PC-3 (cell line): ENCODE data around the gene TRAPPC10. TPM values are rescaled to one million over a fixed set of nuclear protein-coding genes. Genes with fewer than 3 reads are reported as not detected.

Experiments used
- ATAC-seq: fragments of 200-7000 bp; cut with Tn5 transposase; 2 replicates; pipeline ENCODE4 v1.9.1; 2020; ENCODE audit warnings: mild to moderate bottlenecking, moderate library complexity
- BruUV-seq: library from RNA; stranded (reverse); fragments of 400-500 nt; replicated peaks from 2 replicates; lab custom pipeline; 2021; lab: Mats Ljungman, UMichigan
- CTCF ChIA-PET: fragments of 300-600 bp; sonication (Branson Sonifier 250); formaldehyde crosslinking; loops from one replicate; lab custom pipeline; 2022; ENCODE audit warnings: antibody characterized with exemption; lab: Charles Lee
- POLR2A ChIA-PET: fragments of 300-600 bp; sonication (Branson Sonifier 250); formaldehyde crosslinking; loops from one replicate; lab custom pipeline; 2022; ENCODE audit warnings: antibody characterized with exemption; ENCODE audit not compliant: unreplicated experiment; lab: Charles Lee
- DNase-seq: peaks from one replicate; pipeline ENCODE4 v3.0.0-alpha.2; 2015
- H2AFZ ChIP-seq: fragments of 300-600 bp; sonication (generic); 2 replicates; pipeline ENCODE4 v1.6.0; 2016; ENCODE audit warnings: antibody characterized with exemption, low read length
- H3F3A ChIP-seq: fragments of 300-600 bp; sonication (generic); one replicate; pipeline ENCODE4 v1.6.0; 2017; ENCODE audit warnings: antibody characterized with exemption, low read length, control low read depth, mild to moderate bottlenecking; ENCODE audit not compliant: unreplicated experiment
- H3K27ac ChIP-seq: fragments of 300-600 bp; sonication (generic); 2 replicates; pipeline ENCODE4 v1.5.1; 2016; ENCODE audit warnings: mild to moderate bottlenecking, low read length
- H3K27me3 ChIP-seq: fragments of 300-600 bp; sonication (generic); 2 replicates; pipeline ENCODE4 v1.6.1; 2016; ENCODE audit warnings: low read length, mixed read lengths
- H3K36me3 ChIP-seq: fragments of 300-600 bp; sonication (generic); 2 replicates; pipeline ENCODE4 v1.6.1; 2016; ENCODE audit warnings: low read depth, mixed run types, low read length, mixed read lengths
- H3K4me1 ChIP-seq: fragments of 300-600 bp; sonication (generic); 2 replicates; pipeline ENCODE4 v1.5.1; 2016; ENCODE audit warnings: low read length; ENCODE audit not compliant: insufficient read depth
- H3K4me2 ChIP-seq: fragments of 300-600 bp; sonication (generic); 2 replicates; pipeline ENCODE4 v1.6.0; 2016; ENCODE audit warnings: low read length
- H3K4me3 ChIP-seq: fragments of 300-600 bp; sonication (generic); 2 replicates; pipeline ENCODE4 v1.5.1; 2016; ENCODE audit warnings: mild to moderate bottlenecking, low read length, mixed read lengths
- H3K79me2 ChIP-seq: fragments of 300-600 bp; sonication (generic); 2 replicates; pipeline ENCODE4 v1.6.1; 2017; ENCODE audit warnings: low read length, mixed read lengths
- H3K9ac ChIP-seq: fragments of 300-600 bp; sonication (generic); 2 replicates; pipeline ENCODE4 v1.6.0; 2016; ENCODE audit warnings: mild to moderate bottlenecking, low read length
- H3K9me2 ChIP-seq: fragments of 300-600 bp; sonication (generic); replicated peaks from 2 replicates; pipeline ENCODE4 v1.6.1; 2016; ENCODE audit warnings: mixed run types, low read length, mixed read lengths
- H3K9me3 ChIP-seq: fragments of 300-600 bp; sonication (generic); 2 replicates; pipeline ENCODE4 v1.6.1; 2016; ENCODE audit warnings: low read length, mixed read lengths
- H4K20me1 ChIP-seq: fragments of 300-600 bp; sonication (generic); 2 replicates; pipeline ENCODE4 v1.6.1; 2016; ENCODE audit warnings: low read length, mixed read lengths
- CTCF ChIP-seq: fragments of 300-600 bp; sonication (generic); conservative IDR thresholded peaks from 2 replicates; pipeline ENCODE4 v1.5.1; 2017; ENCODE audit warnings: antibody characterized with exemption, low read depth, mild to moderate bottlenecking, low read length
- EZH2 ChIP-seq: fragments of 300-600 bp; sonication (generic); IDR thresholded peaks from one replicate; pipeline ENCODE4 v1.6.1; 2017; ENCODE audit warnings: antibody characterized with exemption, mild to moderate bottlenecking, low read length; ENCODE audit not compliant: unreplicated experiment
- EZH2phosphoT487 ChIP-seq: fragments of 300-600 bp; sonication (generic); IDR thresholded peaks from 2 replicates; pipeline ENCODE4 v1.6.1; 2018; ENCODE audit warnings: mild to moderate bottlenecking, antibody characterized with exemption, low read length, borderline replicate concordance
- intact Hi-C: fragments of 100-400 bp; cut with micrococcal nuclease; formaldehyde crosslinking; loops from 2 replicates; pipeline ENCODE4 v1.9.0; 2023
- total RNA-seq: library from RNA; depleted of rRNA; stranded (reverse); fragments of >200 nt; gene quantifications from 2 replicates; pipeline ENCODE4 v1.2.3, GENCODE V29; 2014

Gene TRAPPC10
- total RNA-seq, 1 experiment from 2014 or later, result 31.4 TPM

GRCh38 chr21:44088401-44088780 lies 76.3 kb downstream of the TRAPPC10 start:
- DNase-seq, result no peak
- Histone ChIP-seq H3K4me2 (no peak overlapping the region), H4K20me1 (no peaks in the 10 kb centered on the region), H3K9me3 (no peaks in the 10 kb centered on the region), H3F3A (no peaks in the 10 kb centered on the region), H3K4me3 (no peak overlapping the region), H2AFZ (no peak overlapping the region), H3K27me3 (no peaks in the 10 kb centered on the region), H3K79me2 (no peaks in the 10 kb centered on the region), H3K4me1 (no peaks in the 10 kb centered on the region), H3K36me3 (peaks cover 36% of the 10 kb centered on the region; the same call in 1 of the 2 replicates), H3K9ac (no peak overlapping the region), H3K9me2 (no peaks in the 10 kb centered on the region), H3K27ac (no peak overlapping the region)
- ATAC-seq, result no peak
- no TSS peak for BruUV-seq
- TF ChIP-seq CTCF, result no peak
- no peak for TF ChIP-seq EZH2phosphoT487
- no peak for TF ChIP-seq EZH2
- POLR2A ChIA-PET, result no interaction called here
- intact Hi-C loops, result no loop called here
- CTCF ChIA-PET, result no interaction called here

GRCh38 chr21:44089001-44089911 lies 77.1 kb downstream of the TRAPPC10 start:
- POLR2A ChIA-PET, result no interaction called here
- H3F3A ChIP-seq, result no peaks in the 10 kb centered on the region
- intact Hi-C loops, result no loop called here
- H4K20me1 ChIP-seq, result no peaks in the 10 kb centered on the region
- no peak for TF ChIP-seq EZH2phosphoT487
- TF ChIP-seq CTCF, result no peak
- TF ChIP-seq EZH2, result no peak
- no TSS peak for BruUV-seq
- DNase-seq, result no peak
- CTCF ChIA-PET, result no interaction called here
- H3K9ac ChIP-seq, result no peak overlapping the region
- H3K9me2 ChIP-seq, result no peaks in the 10 kb centered on the region
- no peak overlapping the region for H3K4me2 ChIP-seq
- H3K79me2 ChIP-seq, result no peaks in the 10 kb centered on the region
- no peak for ATAC-seq
- no peak overlapping the region for H3K4me3 ChIP-seq
- H3K27ac ChIP-seq, result no peak overlapping the region
- peaks cover 33% of the 10 kb centered on the region; the same call in 1 of the 2 replicates for H3K36me3 ChIP-seq
- H3K27me3 ChIP-seq, result no peaks in the 10 kb centered on the region
- no peak overlapping the region for H2AFZ ChIP-seq
- no peaks in the 10 kb centered on the region for H3K9me3 ChIP-seq
- H3K4me1 ChIP-seq, result no peaks in the 10 kb centered on the region

- no peak for TF ChIP-seq EZH2
- no peak for TF ChIP-seq CTCF
- no peak for TF ChIP-seq EZH2phosphoT487
- Histone ChIP-seq H4K20me1 (no peaks in the 10 kb centered on the region), H3K36me3 (peaks cover 26% of the 10 kb centered on the region; the same call in 1 of the 2 replicates), H3K9me2 (no peaks in the 10 kb centered on the region), H3K27ac (no peak overlapping the region), H3K9ac (no peak overlapping the region), H2AFZ (no peak overlapping the region), H3K4me2 (no peak overlapping the region), H3K4me3 (no peak overlapping the region), H3K4me1 (no peaks in the 10 kb centered on the region), H3F3A (no peaks in the 10 kb centered on the region), H3K9me3 (no peaks in the 10 kb centered on the region), H3K27me3 (no peaks in the 10 kb centered on the region), H3K79me2 (no peaks in the 10 kb centered on the region)
- DNase-seq (no peak), ATAC-seq (no peak)
- ChIA-PET POLR2A (no interaction called here), CTCF (no interaction called here)
- intact Hi-C loops, result no loop called here
- BruUV-seq, result no TSS peak
Observed at GRCh38 chr21:44090325-44090724, 78.2 kb downstream of the TRAPPC10 start.
